SK-MEL-5 (cell line): Measurements from ENCODE around the gene OSTM1. TPM values are rescaled to one million over a fixed set of nuclear protein-coding genes. Genes with fewer than 3 reads are reported as not detected.
"Not testable (repeated sequence)": the region's sequence is repeated elsewhere in the genome, so short reads cannot be mapped to it uniquely, and the experiment has no call there.

ENCODE experiments used
- DNase-seq: peaks from one replicate; pipeline ENCODE4 v3.0.0-alpha.2; 2016; ENCODE audit warnings: low read depth, low spot score
- in situ Hi-C: cut with HindIII; loops from 2 replicates; pipeline ENCODE4 v1.10.0; 2016; ENCODE audit warnings: low sequenced_read_pairs, high pct_unique_total_duplicates, low pct_unique_long_range_greater_than_20kb
- total RNA-seq: library from RNA; depleted of rRNA; stranded (reverse); fragments of >200 nt; shearing (Covaris generic); gene quantifications from 2 replicates; pipeline ENCODE4 v1.2.3, GENCODE V29; 2014

The OSTM1 gene
- total RNA-seq, 1 experiment from 2014 or later: 228 TPM

DNA sequence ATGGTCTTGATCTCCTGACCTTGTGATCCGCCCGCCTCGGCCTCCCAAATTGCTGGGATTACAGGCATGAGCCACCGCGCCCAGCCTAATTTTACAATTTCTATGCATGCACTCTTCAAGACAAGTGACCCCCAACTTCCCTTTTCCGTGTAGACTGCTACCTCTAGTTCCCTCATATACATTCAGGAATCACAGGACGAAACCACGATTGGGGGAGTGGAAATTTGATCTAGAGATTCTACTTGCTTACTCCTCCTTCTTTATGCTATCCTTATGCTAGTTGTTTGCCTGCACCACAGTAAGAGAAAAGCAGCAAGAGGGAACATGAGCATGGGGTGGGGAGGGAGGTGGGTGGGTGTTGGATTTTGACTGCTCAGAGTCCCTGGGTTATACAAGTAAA is 34.9 kb downstream of the OSTM1 start:
- in situ Hi-C loops: no loop called here

DNA sequence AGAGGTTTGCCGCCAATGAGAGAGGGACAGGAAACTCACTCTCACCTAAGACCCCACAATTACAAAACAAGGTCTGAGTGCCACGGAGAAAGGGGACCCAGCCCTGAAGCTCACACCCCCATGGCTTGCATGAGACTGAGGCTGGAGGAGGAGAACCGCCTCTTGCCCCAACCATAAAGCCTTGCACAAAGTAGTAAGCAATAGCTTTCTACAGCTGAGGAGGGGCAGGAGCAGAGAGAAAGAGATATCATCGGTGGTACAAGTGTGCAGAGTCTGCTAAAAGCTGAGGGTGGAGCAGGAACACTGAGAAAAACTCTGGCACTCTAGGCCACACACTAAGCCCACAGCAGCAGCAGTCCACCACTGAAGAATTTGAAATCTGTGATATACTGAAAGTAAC is 37.7 kb downstream of the OSTM1 start:
- no peak for DNase-seq
- in situ Hi-C loops: no loop called here

More for the DNA sequence above, 34.9 kb downstream of the OSTM1 start:
- no peak for DNase-seq

DNA sequence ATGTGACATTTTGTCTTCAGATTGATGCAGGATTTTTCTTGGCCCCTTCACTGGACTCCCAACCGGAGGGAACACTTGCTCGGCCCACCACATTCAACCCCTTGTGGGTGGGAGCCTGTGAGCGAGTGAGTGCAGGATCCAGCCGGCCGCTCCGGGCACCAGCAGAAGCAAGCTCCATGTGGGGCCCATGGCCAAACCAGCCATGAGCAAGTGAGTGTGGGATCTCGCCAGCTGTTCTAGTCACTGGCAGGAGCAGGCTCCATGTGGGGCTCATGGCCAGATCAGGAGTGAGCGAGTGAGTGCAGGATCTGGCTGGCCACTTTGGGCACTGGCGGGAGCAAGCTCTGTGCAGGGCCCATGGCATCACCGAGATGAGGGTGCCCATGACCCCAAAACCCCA is 42.6 kb downstream of the OSTM1 start:
- DNase-seq: no peak
- in situ Hi-C loops: no loop called here

GRCh38 chr6:108030211-108030610 is 44.3 kb downstream of the OSTM1 start:
- no peak for DNase-seq
- in situ Hi-C loops: no loop called here

- in situ Hi-C loops: no loop called here
Observed at GRCh38 chr6:108029226-108029921, 45.2 kb downstream of the OSTM1 start.

DNA sequence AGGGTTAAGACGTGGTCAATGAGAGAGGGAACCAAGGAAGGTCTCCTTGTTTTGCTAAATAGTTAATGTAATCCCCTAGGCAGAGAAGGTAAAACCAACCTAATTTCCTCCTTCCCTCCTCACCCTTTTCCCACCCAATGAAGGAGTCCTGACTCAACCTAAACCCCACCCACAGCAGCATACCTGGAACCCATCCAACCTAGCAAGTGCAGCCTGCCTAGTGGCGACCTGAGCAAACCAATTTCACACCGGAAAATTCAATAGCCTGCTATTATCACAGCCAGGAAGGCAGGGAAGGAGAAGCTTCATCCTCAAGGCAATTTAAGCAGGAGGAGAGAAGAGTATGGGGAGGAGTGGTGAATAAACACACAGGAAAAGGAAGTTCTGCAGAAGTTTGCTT is 46.9 kb downstream of the OSTM1 start:
- no peak for DNase-seq
- in situ Hi-C loops: no loop called here

More at GRCh38 chr6:108029226-108029921, 45.2 kb downstream of the OSTM1 start:
- DNase-seq: no peak

- in situ Hi-C loops: no loop called here
- DNase-seq: no peak
Observed at GRCh38 chr6:108027056-108027455, 47.5 kb downstream of the OSTM1 start.

GRCh38 chr6:108024427-108025073 is 50.0 kb downstream of the OSTM1 start:
- in situ Hi-C loops: no loop called here
- no peak for DNase-seq

DNA sequence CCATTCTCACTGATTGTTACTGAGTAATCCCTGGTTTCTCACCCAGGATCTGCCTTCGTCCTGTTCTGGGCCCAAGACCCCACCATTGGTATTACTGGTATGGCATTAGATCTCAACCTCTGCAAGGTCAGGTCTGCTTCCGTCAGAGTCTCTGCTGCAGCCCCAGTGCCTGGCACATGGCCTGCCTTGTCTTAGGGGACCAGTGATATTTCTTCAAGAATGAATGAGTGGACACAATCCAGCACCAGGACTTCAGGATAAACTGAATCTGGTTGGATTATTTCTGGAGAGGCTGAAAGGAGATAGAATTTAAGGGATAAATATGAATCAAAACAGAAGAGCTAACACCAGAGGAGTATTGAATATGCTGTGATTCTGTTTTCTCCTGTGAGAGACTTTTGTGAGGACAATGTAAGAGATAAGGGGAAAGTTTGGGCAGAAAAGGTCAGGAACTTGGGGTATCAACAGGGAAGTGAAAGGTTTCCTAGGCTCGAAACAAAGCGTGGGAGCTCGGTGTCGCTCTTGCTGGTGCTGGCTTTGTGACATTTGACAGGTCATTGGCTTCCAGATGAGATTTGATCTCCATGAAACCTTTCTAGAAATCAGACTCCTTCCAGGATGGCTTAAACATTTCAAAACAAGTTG is 53.9 kb downstream of the OSTM1 start:
- in situ Hi-C loops: no loop called here
- no peak for DNase-seq

DNA sequence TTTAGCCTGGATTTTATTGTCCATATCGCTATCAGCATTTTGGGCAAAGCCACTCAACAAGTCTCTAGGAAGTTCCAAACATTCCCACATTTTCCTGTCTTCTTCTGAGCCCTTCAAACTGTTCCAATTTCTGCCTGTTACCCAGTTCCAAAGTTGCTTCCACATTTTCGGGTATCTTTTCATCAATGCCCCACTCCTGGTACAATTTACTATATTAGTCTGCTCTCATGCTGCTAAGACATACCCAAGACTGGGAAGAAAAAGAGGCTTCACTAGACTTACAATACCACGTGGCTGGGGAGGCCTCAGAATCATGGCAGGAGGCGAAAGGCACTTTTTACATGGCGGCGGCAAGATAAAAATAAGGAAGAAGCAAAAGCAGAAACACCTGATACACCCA is 58.3 kb downstream of the OSTM1 start:
- in situ Hi-C loops, DNase-seq: not testable (repeated sequence)

DNA sequence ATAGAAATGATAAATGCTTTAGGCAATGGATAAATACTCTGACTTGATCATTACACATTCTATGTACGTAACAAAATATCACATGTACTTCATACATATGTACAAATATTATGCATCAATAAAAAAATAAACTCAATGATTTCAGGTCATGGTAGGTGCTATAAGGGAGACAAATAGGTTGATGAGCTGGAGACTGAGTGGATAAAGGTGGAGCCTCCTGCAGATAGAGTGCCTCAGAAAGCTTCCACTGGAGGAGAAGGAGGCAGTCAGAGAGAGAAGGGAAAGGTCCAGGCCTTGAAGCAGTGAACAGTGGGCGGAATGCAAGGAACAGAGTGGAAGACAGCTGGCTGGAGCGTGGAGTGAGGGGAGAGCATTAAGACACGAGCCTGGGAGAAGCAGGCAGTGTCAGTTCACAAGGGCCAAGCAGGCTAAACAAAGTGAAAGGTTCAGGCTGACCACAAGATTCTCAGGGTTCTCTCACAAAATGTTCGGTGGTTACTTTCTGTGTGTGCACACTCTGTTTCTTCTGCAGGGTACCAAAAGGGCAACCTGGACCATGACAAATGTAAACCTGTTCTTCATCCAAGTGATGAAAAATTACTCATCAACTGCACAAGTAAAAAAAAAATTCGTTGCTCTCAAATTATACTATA is 60.6 kb downstream of the OSTM1 start:
- no peak for DNase-seq
- in situ Hi-C loops: no loop called here

DNA sequence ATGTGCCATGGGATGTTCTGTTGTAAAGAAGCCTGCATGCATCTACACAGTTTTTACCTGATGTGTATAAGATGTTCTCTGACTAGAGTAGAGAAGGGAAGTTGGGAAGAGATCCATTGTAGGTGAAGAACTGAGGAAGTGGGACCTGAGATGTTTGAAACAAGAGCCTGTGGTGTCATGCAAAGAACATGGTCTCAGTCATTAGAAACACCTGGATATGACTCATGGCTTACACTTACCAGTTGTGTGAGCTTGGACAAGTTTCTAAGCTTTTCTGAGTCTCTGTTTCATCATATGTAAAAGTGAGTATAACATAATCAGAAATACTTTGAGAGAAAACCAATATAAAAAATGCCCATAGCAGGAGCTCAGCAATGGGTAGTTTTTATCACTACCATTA is 64.6 kb downstream of the OSTM1 start:
- no peak for DNase-seq
- in situ Hi-C loops: no loop called here

DNA sequence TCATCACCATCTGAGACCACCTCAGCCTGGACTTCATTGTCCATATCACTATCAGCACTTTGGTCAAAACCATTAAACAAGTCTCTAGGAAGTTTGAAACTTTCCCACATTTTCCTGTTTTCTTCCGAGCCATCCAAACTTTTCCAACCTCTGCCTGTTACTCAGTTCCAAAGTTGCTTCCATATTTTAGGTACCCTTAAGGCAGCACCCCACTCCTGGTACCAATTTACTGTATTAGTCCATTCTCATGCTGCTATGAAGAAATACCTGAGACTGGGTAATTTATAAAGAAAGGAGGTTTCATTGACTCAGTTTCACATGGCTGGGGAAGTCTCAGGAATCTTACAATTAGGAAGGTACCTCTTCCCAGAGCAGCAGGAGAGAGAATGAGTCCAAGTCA is 65.3 kb downstream of the OSTM1 start:
- DNase-seq, in situ Hi-C loops: not testable (repeated sequence)

DNA sequence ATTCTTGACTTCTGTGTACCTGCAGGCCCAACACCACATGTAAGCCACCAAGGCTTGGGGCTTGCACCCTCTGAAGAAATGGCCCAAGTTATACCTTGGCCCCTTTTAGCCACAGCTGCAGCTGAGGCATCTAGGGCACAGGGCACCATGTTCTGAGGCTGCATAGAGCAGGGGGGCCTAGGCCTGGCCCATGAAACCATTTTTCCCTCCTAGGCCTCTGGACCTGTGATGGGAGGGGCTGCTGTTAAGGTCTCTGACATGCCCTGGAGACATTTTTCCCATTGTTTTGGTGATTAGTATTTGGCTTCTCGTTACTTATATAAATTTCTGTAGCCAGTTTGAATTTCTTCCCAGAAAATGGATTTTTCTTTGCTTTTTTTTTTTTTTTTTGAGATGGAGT is 66.2 kb downstream of the OSTM1 start:
- DNase-seq: no peak
- in situ Hi-C loops: no loop called here

GRCh38 chr6:108005961-108006360 is 68.6 kb downstream of the OSTM1 start:
- DNase-seq: no peak
- in situ Hi-C loops: no loop called here

GRCh38 chr6:108004861-108005260 is 69.7 kb downstream of the OSTM1 start:
- DNase-seq: no peak

DNA sequence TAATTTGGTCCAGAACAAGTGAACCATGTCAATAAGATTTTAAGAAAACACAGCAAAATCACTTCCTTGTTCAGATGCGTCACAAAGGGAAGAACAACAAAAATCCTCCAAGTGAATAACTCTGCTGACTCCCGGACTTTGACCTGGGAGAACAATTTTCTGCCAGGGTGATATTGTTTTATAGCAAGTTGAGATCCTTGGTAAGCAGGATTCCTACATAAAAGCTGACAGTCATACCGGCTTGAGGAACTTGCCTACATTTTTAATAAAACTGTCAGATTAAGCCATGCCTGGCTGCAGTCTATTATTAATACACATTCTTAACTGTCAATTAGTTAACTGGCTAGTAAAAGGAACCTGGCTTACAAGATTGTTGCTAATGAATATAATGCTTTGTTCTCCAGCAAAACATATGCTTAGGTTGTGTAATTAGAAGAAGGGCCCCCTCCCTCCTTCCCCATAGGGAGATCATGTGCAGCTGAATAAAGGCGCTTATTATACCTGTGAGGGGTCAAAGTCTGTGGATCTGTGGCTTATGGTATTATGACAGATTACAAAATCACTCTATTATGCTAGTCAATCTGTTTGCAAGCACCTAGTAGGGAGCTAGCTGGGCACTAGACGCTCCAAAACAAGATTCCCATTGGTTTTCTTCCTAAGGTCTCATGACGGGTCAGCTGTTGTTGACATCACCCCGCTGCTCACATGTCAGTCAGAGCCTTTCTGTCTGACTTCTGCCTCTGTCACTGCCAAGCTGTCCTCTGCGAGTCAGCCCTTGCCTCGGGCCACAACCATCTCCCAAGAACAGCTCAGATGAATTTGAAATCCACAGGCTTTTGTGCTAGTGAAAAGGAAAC is 71.9 kb downstream of the OSTM1 start:
- DNase-seq: peak; percentile 100
- in situ Hi-C loops: no loop called here

More at GRCh38 chr6:108004861-108005260, 69.7 kb downstream of the OSTM1 start:
- in situ Hi-C loops: no loop called here
